GM21576 (cell line): Measurements from ENCODE around the gene PCK2.
"Not testable (repeated sequence)": the region's sequence is repeated elsewhere in the genome, so short reads cannot be mapped to it uniquely, and the experiment has no call there.

Source experiments
- ATAC-seq: cut with Tn5 transposase; IDR thresholded peaks from one replicate; pipeline ENCODE4 v1.9.1; 2021; ENCODE audit warnings: mild to moderate bottlenecking, moderate library complexity; ENCODE audit not compliant: unreplicated experiment

The PCK2 gene

GRCh38 chr14:24093901-24094840 is at the start of gene PCK2:
TSS of gene PCK2 (plus strand) at chr14:24094311. CDS start at chr14:24094406, 95 bp downstream.
- ATAC-seq: peak; percentile 45

GRCh38 chr14:24049002-24049401 is 45.1 kb upstream of the PCK2 start:
- ATAC-seq: not testable (repeated sequence)

DNA sequence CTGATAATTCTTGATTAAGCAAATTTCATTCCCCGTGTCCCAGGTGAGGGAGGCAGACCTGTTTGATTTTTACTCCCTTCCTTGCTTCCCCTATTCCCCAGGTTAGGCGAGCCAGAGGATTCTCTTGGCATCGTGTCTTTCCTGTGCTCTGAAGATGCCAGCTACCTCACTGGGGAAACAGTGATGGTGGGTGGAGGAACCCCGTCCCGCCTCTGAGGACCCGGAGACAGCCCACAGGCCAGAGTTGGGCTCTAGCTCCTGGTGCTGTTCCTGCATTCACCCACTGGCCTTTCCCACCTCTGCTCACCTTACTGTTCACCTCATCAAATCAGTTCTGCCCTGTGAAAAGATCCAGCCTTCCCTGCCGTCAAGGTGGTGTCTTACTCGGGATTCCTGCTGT is 43.4 kb upstream of the PCK2 start:
- ATAC-seq: not testable (repeated sequence)

GRCh38 chr14:24051176-24051788 is 42.8 kb upstream of the PCK2 start:
- ATAC-seq: no peak

GRCh38 chr14:24051789-24052655 is 42.1 kb upstream of the PCK2 start, which contains the start of gene CARMIL3:
TSS of gene CARMIL3 (plus strand) at chr14:24052009. CDS start at chr14:24052154, 145 bp downstream.
- peak; percentile 55 for ATAC-seq

DNA sequence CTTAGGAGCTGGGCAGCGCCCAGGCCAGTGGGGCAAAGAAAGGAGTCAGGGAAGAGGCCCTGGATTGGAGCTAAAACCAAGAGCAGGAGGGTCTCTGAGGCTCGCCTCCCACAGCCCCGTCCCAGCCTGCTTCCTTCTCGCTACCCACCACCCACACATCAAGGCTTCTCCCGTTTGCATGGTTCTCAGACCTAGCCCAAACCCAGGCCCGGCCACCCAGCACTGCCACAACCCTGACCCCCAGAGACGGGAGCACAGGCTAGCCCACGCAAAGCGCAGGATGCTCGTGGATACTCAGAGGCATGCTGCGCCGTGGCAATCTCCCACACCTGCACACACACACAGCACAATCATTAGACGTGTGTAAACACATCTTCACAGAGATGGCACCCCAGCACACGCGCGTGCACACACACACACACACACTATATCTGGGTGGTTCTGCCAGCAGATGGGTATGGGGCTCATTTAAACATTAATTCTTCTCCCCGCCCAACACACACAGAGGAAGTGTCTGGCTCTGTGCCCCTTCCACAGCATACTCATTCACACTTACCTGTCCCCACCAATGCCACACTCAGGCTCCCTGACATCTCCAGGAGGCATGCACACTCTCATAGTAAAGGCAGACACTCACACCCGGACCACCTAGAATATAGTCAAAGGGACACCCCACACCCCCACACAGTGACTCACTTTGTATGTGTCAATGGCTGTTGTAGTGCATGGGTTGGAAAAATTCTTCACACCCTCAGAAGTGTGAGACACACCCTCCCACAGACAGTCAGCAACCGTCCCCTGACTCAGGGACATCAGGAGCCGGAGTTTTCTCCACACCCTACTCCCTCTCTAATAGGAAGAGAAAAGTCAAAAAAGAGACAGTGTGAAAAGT is 41.2 kb upstream of the PCK2 start:
- ATAC-seq: no peak

DNA sequence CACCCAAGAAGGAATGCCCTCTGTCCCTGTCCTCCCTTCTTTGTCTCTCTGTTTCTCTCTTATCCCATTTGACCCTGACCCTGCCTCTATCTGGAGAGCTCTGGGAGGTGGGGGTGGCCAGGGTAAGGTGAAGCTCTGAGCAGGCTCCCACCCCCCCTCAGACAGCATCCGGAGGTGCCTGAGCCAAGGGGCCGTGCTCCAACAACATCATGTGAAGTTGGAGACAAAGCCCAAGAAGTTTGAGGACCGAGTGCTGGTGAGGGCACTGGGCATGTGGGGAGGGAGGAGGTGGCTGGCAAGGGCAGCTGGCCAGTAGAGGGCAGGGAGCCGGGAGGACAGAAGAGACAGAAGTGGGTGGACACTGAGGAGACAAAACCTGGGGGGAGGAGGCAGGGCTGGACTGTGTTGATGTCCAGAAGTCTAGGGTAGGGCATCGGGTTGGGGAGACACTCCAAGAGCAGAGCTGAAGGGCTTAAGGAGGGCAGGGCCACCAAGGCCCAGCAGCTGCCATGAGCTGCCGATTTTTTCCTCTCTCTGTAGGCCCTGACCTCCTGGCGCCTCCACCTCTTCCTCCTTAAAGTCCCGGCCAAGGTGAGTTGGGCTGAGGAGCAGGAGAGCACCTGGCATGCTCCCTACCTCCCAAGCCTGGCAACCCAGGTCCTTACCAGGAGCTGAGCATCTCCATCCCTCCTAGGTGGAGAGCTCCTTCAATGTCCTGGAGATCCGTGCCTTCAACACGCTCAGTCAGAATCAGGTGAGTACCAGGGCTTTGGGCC is 40.4 kb upstream of the PCK2 start:
- ATAC-seq: no peak

GRCh38 chr14:24054324-24054641 is 39.8 kb upstream of the PCK2 start:
- ATAC-seq: no peak

DNA sequence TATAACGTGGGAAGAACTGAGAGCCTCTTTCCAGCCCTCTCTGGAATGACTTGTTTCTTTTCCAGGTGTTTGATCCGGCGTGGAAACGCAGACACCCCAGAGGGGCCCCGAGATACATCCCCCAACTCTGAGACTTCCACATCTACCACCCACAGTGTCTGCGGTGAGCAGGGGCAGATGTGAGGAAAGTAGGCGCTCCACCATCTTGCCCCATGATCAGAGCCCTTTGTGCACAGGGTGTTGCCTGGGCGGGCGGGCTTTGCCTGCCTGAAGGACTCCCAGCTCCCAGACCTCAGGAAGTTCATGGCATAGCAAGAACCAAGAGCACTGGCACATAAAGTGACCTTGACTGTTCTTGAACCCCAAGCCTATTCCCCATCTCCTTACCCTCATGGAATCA is 39.5 kb upstream of the PCK2 start:
- ATAC-seq: no peak

- no peak for ATAC-seq
Observed at GRCh38 chr14:24055971-24056799, 37.9 kb upstream of the PCK2 start.

DNA sequence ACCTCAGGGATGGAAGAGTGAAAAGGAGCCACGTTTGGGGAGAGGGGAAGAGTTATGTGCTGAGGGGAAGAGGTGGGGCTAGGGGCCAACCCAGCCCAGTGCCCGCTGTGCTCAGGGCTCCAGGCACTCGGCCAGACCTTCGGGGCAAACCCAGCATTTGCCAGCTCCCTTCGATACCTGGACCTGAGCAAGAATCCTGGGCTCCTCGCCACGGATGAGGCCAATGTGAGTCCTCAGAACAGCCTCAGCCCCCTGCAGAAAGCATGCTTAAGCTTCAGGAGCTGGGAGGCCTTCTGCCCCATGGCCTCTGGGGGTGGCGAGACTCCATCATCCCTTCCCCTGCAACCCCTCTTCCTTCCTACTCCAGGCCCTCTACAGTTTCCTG is 37.3 kb upstream of the PCK2 start:
- ATAC-seq: no peak

DNA sequence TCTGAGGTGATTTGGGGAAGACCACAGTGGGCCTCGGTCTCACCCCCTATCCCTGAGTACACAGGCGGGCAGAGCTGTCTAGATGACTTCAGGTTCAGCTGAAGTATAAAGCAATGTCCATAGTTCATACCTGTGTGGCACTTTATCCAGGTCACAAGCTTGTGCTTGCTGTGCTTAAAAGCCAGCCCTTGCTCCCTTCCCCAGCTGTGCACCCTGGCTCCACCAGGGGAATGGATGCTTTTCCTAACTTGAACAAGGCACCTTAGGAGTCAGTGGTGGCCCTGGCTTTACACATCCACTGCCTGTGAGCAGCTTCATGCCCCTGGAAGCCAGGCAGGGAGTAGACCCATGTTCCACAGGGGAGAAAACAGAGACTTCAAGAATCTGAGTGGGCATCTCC is 36.8 kb upstream of the PCK2 start:
- ATAC-seq: no peak

DNA sequence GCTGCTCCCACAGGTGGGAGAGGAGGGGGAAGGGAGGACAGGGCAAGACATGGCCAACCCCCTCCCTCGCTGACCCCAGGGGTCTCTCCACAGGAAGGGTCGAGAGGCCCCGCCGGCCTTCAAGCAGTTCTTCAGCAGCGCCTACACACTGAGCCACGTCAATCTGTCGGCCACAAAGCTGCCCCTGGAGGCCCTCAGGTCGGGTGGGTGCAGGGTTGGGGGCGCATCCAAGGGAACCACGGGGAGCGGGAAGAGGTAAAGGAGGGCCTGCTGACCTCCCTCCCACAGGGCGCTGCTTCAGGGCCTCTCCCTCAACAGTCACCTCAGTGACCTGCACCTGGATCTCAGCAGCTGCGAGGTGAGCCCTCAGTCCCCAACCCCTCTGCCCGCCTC is 36.2 kb upstream of the PCK2 start:
- ATAC-seq: no peak

- peak; percentile 63 for ATAC-seq
Observed at GRCh38 chr14:24058260-24058950, 35.7 kb upstream of the PCK2 start.

- no peak for ATAC-seq
Observed at GRCh38 chr14:24058951-24059475, 35.1 kb upstream of the PCK2 start.

- no peak for ATAC-seq
Observed at GRCh38 chr14:24059841-24060388, 34.2 kb upstream of the PCK2 start.

GRCh38 chr14:24060443-24060842 is 33.7 kb upstream of the PCK2 start:
- ATAC-seq: no peak
